Skeletal muscle tissue (tissue), 4 donors: Measurements from ENCODE around the gene KRTAP3-2. TPM values are rescaled to one million over a fixed set of nuclear protein-coding genes. Genes with fewer than 3 reads are reported as not detected.

Experiments used
- H3K27ac ChIP-seq: one replicate; pipeline ENCODE4 v1.7.0; 2013; ENCODE audit warnings: mild to moderate bottlenecking, low read depth, low read length, inconsistent platforms
- H3K27me3 ChIP-seq, 3 donors: one replicate each; pipeline ENCODE4 v1.7.0; 2013; ENCODE audit warnings: low read length in 3 of 3; ENCODE audit not compliant: control insufficient read depth in 3 of 3, insufficient read depth in 3 of 3
- H3K36me3 ChIP-seq, 3 donors: one replicate each; pipeline ENCODE4 v1.7.0; 2013; ENCODE audit warnings: low read length in 3 of 3; ENCODE audit not compliant: control insufficient read depth in 3 of 3, insufficient read depth in 3 of 3
- H3K4me1 ChIP-seq, 3 donors: one replicate each; pipeline ENCODE4 v1.7.0; 2013; ENCODE audit warnings: low read length in 3 of 3, mild to moderate bottlenecking in 3 of 3; ENCODE audit not compliant: control insufficient read depth in 3 of 3, insufficient read depth in 3 of 3
- H3K4me3 ChIP-seq, 3 donors: one replicate each; pipeline ENCODE4 v1.7.0; 2013; ENCODE audit warnings: low read length in 3 of 3
- H3K9ac ChIP-seq, 3 donors: one replicate each; pipeline ENCODE4 v1.7.0; 2013; ENCODE audit warnings: low read length in 3 of 3, mild to moderate bottlenecking in 3 of 3, moderate library complexity in 2 of 3, low read depth in 1 of 3
- H3K9me3 ChIP-seq, 3 donors: one replicate each; pipeline ENCODE4 v1.7.0; 2013; ENCODE audit warnings: low read length in 3 of 3; ENCODE audit not compliant: control insufficient read depth in 3 of 3
- total RNA-seq: library from RNA; depleted of rRNA; stranded (reverse); fragments of >200 nt; gene quantifications from one replicate; pipeline ENCODE4 v1.2.3, GENCODE V29; 2014
- donor health status: Osteomylitis.

The KRTAP3-2 gene
- total RNA-seq, 1 donor from 2014 or later, result not detected

DNA sequence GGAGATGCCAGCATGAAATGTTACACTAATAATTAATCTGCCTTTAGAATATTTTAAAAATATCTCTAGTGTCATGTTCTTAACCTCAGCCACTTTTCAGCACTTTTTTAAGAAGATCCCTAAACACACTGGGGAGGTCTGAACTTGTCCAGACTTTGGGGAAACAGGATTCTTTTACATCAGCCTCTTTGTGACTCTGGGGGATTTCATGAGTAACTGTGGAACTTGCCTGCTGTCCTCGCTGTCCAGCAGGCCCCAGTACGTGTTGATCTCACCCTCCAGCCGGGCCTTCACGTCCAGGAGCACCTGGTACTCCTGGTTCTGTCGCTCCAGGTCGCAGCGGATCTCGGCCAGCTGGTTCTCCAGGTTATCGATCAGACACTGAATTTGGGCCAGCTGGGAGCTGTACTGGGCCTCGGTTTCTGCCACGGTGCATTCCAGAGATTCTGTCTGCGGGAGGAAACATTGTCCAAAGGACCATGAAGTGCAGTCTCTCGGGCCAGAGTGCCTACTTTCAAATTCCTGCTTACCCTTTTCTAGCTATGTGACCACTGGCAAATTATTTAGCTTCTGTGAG is 21.0 kb downstream of the KRTAP3-2 start:
- Histone ChIP-seq H3K4me1 (peaks cover 8 to 11% (median 11%) of the 10 kb centered on the region in 3 donors), H3K36me3 (no peaks in the 10 kb centered on the region), H3K27me3 (peaks cover 0 to 13% (median 6%) of the 10 kb centered on the region in 3 donors), H3K9ac (no peak overlapping the region), H3K4me3 (no peak overlapping the region), H3K9me3 (no peaks in the 10 kb centered on the region), H3K27ac (no peak overlapping the region)

DNA sequence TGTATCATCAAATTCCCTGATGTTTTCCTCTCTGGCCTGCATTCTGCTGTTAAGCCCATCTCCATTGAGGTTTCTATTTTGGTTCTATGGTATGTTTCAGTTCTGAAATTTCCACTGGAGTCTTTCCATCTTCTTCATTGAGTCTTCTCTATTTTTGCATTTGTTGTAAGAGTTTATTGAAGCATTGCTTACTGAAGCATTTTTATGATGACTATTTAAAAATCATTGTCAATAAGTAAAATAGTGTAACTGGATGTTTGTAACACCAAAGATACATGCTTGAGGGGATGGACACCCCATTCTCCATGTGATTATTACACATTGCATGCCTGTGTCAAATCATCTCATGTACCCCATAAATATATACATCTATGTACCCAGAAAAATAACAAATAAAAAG is 24.2 kb downstream of the KRTAP3-2 start:
- Histone ChIP-seq H3K27ac (no peak overlapping the region), H3K4me1 (peaks cover 3 to 6% (median 5%) of the 10 kb centered on the region in 3 donors), H3K4me3 (no peak overlapping the region), H3K9me3 (no peaks in the 10 kb centered on the region), H3K36me3 (no peaks in the 10 kb centered on the region), H3K27me3 (peaks cover 0 to 8% (median 6%) of the 10 kb centered on the region in 3 donors), H3K9ac (no peak overlapping the region)

DNA sequence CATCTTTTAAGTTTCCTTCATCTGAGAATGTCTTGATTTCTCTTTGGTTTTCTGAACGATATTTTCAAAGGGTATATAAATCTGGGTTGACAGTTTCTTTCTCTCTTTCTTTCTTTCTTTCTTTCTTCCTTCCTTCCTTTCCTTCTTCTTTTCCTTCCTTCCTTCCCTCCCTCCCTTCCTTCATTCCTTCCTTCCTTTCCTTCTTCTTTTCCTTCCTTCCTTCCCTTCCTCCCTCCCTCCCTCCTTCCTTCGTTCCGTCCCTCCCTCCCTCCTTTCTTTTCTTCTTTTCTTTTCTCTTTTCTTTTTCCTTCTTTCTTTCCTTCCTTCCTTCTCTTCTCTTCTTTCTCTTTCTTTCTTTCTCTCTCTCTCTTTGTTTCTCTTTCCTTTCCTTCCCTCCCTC is 25.3 kb downstream of the KRTAP3-2 start:
- H3K9ac ChIP-seq, result no peak overlapping the region
- no peaks in the 10 kb centered on the region for H3K36me3 ChIP-seq
- H3K9me3 ChIP-seq, result no peaks in the 10 kb centered on the region
- no peak overlapping the region for H3K4me3 ChIP-seq
- H3K27me3 ChIP-seq, result peaks cover 0 to 8% (median 6%) of the 10 kb centered on the region in 3 donors
- H3K4me1 ChIP-seq, result no peaks in the 10 kb centered on the region
- H3K27ac ChIP-seq, result no peak overlapping the region

DNA sequence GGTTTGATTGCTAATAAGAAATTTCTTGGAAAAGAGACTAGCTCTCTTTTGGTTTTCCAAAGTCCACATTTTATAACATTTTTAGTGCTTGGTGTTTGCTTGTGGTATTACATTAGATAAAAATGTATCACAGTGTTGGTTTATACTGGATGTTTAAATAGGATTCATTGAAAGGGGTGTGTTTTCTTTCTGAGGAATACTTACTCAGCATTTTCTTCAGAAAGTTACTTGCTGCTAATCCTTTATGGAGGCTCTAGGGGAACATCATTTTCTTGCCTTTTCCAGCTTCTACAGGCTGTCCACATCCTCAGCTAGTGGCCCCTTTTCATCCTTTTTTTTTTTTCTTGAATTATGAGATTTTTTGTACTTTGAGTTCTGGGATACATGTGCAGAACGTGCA is 32.1 kb downstream of the KRTAP3-2 start:
- Histone ChIP-seq H3K27me3 (no peaks in the 10 kb centered on the region), H3K9ac (no peak overlapping the region), H3K4me1 (no peaks in the 10 kb centered on the region), H3K27ac (no peak overlapping the region), H3K4me3 (no peak overlapping the region), H3K36me3 (no peaks in the 10 kb centered on the region), H3K9me3 (no peaks in the 10 kb centered on the region)

DNA sequence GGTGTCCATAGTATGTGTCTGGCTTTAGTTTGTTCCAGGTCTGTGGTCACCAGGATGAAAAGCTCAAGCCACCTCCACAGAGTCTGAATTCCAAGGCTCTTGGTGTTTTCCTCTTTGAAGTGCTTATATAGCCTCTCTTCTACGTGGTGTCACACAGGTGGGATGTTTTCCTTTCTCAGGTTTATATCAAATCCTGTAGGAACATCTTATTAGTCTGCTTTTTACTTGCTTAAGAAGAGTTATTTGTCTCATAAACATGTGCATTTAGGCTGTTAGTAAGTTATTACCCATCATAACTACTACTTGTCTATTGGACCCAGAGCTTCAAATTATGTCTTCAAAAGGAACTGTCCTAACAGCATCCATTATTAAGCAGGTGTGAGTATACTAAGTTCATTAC is 32.9 kb downstream of the KRTAP3-2 start, which contains the start of gene KRT39:
TSS of gene KRT39 (minus strand) at position 101 of the 400 bp plus-strand sequence. CDS start at position 9, 92 bp downstream.
- H3K4me1 ChIP-seq, result no peaks in the 10 kb centered on the region
- no peaks in the 10 kb centered on the region for H3K9me3 ChIP-seq
- H3K4me3 ChIP-seq, result no peak within 1 kb of the TSS
- H3K27ac ChIP-seq, result no peak within 1 kb of the TSS
- no peaks in the 10 kb centered on the region for H3K27me3 ChIP-seq
- H3K36me3 ChIP-seq, result no peaks in the 10 kb centered on the region
- H3K9ac ChIP-seq, result no peak within 1 kb of the TSS

DNA sequence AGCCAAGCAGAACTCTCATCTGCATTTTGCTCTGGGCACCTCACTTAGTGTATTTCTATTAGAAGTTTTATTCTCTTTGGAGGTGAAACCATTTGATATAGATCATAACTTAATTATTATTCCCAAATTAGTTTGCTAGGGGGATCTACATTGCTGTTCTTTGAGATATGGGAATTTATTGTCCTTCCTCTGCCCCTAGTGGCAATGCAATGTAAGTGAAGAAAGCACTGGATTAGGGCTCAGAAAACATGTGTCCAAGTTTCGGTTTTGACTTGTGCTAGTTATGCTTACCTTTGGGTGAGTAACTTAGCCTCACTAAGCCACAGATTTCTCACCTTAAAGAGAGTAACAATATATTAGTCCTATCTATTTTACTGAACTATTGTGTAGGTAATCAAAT is 35.9 kb downstream of the KRTAP3-2 start:
- Histone ChIP-seq H3K9ac (no peak overlapping the region), H3K4me3 (no peak overlapping the region), H3K27me3 (peaks cover 0 to 4% (median 0%) of the 10 kb centered on the region in 3 donors), H3K4me1 (peaks cover 0 to 3% (median 0%) of the 10 kb centered on the region in 3 donors), H3K27ac (no peak overlapping the region), H3K36me3 (no peaks in the 10 kb centered on the region), H3K9me3 (no peaks in the 10 kb centered on the region)

DNA sequence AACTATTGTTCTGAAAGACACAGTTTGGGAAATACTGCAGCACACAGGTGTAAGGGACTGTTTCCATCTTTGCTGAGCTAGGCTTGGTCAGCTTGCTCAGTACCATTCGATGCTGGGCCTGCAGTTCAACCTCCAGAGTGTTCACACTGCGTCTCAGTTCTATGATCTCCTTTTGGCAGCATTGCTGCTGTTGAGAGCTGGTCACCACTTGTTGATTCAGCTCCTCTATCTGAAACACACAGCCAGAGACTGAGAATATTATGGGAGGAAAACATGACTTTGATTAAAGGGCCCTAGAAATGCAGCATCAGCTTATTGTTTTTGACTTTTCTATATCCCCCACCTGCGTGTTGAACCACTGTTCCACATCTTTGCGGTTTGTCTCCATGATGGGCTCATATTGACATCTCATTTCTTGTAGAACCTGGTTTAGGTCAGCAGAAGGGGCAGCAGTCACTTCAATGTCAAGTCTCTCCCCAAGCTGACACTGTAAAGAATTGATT is 37.6 kb downstream of the KRTAP3-2 start:
- H3K9me3 ChIP-seq, result no peaks in the 10 kb centered on the region
- H3K36me3 ChIP-seq, result no peaks in the 10 kb centered on the region
- no peak overlapping the region for H3K9ac ChIP-seq
- no peak overlapping the region for H3K4me3 ChIP-seq
- H3K27ac ChIP-seq, result no peak overlapping the region
- peaks cover 0 to 4% (median 0%) of the 10 kb centered on the region in 3 donors for H3K27me3 ChIP-seq
- peaks cover 0 to 3% (median 0%) of the 10 kb centered on the region in 3 donors for H3K4me1 ChIP-seq

DNA sequence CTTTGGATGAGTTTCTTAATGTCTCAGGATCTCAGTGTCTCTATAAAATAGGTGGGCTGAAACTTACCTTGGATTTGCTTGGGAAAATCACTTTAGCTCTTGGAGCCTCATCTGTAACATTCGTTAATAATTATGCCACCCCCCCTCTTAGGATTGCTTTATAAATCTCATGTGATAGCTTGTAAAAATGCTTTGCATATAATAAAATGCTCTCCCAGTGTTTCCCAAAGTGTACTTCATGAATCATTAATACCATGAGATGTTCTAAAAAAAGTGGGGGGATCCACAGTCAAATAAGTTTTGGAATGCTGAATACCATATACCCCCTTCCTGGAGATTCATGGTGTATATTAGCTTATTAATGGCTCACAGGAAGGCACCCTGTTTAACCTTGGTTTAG is 38.1 kb downstream of the KRTAP3-2 start:
- Histone ChIP-seq H3K36me3 (no peaks in the 10 kb centered on the region), H3K4me3 (no peak overlapping the region), H3K9me3 (no peaks in the 10 kb centered on the region), H3K27ac (no peak overlapping the region), H3K9ac (no peak overlapping the region), H3K27me3 (peaks cover 0 to 4% (median 0%) of the 10 kb centered on the region in 3 donors), H3K4me1 (peaks cover 0 to 3% (median 0%) of the 10 kb centered on the region in 3 donors)

DNA sequence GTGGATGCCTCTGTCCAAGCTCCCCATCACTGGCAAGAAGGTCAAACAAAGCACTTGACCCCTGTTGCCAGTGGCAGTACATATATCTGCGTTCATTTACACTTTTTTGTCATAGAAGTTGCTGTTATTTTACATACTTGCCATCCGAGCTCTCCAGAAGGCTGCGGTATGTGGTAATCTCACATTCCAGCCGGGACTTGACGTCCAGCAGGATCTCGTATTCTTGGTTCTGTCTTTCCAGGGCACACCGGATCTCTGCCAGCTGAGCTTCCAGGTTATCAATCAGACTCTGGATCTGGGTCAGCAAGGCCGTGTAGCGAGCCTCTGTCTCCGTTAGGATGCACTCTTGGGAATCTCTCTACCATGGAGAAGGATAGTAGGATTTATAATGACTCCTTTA is 39.6 kb downstream of the KRTAP3-2 start:
- no peak overlapping the region for H3K27ac ChIP-seq
- no peaks in the 10 kb centered on the region for H3K36me3 ChIP-seq
- H3K4me3 ChIP-seq, result no peak overlapping the region
- no peak overlapping the region for H3K9ac ChIP-seq
- H3K4me1 ChIP-seq, result peaks cover 0 to 3% (median 0%) of the 10 kb centered on the region in 3 donors
- H3K27me3 ChIP-seq, result peaks cover 0 to 4% (median 0%) of the 10 kb centered on the region in 3 donors
- no peaks in the 10 kb centered on the region for H3K9me3 ChIP-seq

DNA sequence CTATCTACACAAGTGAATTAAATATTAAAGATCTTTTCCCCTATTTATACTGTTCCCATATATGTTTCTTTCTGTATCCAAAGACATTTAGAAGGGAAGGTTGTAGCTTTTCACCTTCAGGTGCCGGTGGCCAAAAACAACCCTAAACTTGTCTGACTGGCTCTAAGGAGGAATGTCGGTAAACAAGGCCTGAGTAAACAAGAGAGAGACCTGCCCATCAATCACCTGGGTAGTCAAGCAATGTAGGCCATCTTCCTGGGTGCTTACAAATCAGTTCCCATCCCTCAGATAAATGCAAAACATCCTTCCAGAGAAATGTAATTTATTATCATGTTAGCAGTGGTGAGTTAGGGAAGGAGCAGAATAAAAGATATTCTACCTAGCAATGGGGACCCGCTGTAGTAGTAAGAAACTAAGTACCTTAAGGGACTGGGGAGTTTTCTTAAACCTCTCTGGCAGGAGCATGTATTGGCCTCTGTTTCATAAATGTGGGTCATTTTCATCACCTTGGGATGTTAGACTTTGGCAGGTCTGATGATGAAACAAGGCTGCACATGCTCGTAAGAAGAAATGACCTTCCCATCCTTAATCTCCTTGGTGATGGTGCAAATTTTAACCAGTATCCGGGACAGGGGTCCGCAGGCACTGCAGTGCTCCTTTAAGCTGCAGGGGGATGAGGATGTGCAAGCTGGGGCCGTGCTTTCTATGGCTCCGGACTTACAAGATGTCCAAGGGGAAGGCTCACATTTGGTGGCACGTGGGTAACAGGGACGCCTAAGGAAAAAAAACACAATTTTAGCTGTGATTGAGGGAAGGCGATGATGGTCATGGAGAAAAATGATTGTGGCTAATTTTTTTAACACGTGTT is 41.4 kb downstream of the KRTAP3-2 start:
- H3K4me3 ChIP-seq, result no peak overlapping the region
- H3K27me3 ChIP-seq, result peaks cover 0 to 4% (median 0%) of the 10 kb centered on the region in 3 donors
- no peak overlapping the region for H3K9ac ChIP-seq
- H3K36me3 ChIP-seq, result no peaks in the 10 kb centered on the region
- H3K27ac ChIP-seq, result no peak overlapping the region
- peaks cover 0 to 3% (median 0%) of the 10 kb centered on the region in 3 donors for H3K4me1 ChIP-seq
- H3K9me3 ChIP-seq, result no peaks in the 10 kb centered on the region
